Activated B cell treated with CpG ODN at 0.5 μM for 24 hours (primary cell): ENCODE results near the gene OR10P1. TPM values are rescaled to one million over a fixed set of nuclear protein-coding genes. Genes with fewer than 3 reads are reported as not detected.

Experiments used
- ATAC-seq: fragments of 200-7000 bp; cut with Tn5 transposase; one replicate; pipeline ENCODE4 v1.10.0; 2021; ENCODE audit warnings: low read depth, mild to moderate bottlenecking, moderate library complexity
- CTCF ChIA-PET: fragments of 350-600 bp; sonication (Branson Sonifier 250); formaldehyde crosslinking; loops from one replicate; lab custom pipeline; 2021; ENCODE audit warnings: antibody characterized with exemption; lab: Charles Lee
- POLR2A ChIA-PET: fragments of 350-600 bp; sonication (Branson Sonifier 250); formaldehyde crosslinking; loops from one replicate; lab custom pipeline; 2021; ENCODE audit warnings: antibody characterized with exemption; lab: Charles Lee
- DNase-seq: peaks from one replicate; pipeline ENCODE4 v3.0.0; 2022
- H3K27ac Mint-ChIP-seq: one replicate; pipeline ENCODE4 v1.8.0; 2020; ENCODE audit warnings: mixed read lengths
- H3K27me3 Mint-ChIP-seq: one replicate; pipeline ENCODE4 v1.8.0; 2021; ENCODE audit warnings: mixed read lengths
- H3K36me3 Mint-ChIP-seq: one replicate; pipeline ENCODE4 v1.8.0; 2021; ENCODE audit warnings: low read depth, mixed read lengths
- H3K4me1 Mint-ChIP-seq: one replicate; pipeline ENCODE4 v1.8.0; 2021; ENCODE audit warnings: mixed read lengths
- H3K4me3 Mint-ChIP-seq: one replicate; pipeline ENCODE4 v1.8.0; 2020; ENCODE audit warnings: mild to moderate bottlenecking, mixed read lengths
- H3K9me3 Mint-ChIP-seq: one replicate; pipeline ENCODE4 v1.8.0; 2020; ENCODE audit warnings: mixed read lengths
- CTCF ChIP-seq: fragments of 200-600 bp; IDR thresholded peaks from one replicate; pipeline ENCODE4 v1.8.0; 2022; ENCODE audit warnings: antibody characterized with exemption, mild to moderate bottlenecking
- intact Hi-C: fragments of 100-400 bp; cut with micrococcal nuclease; formaldehyde crosslinking; loops from one replicate; pipeline ENCODE4 v1.15.1; 2024
- total RNA-seq: library from RNA; stranded (reverse); gene quantifications from 2 replicates; pipeline ENCODE4 v1.2.3, GENCODE V29; 2022

OR10P1 gene
- total RNA-seq, 1 donor from 2014 or later = not detected

- intact Hi-C loops = loop anchor here (5.0 to 10.0 kb wide), 2 partner anchors 662 to 1900 kb away; partner anchors contain the start of gene CISTR
- H3K36me3 Mint-ChIP-seq = peaks cover 5% of the 10 kb centered on the region
- CTCF ChIA-PET = interaction anchor here (0.6 to 5.3 kb wide), 5 partner anchors 10 to 124 kb away, joined by 3 to 99 read pairs (median 3); no protein-coding TSS in a partner anchor
Measured at GRCh38 chr12:55654511-55655214, 18.0 kb downstream of the OR10P1 start.

GRCh38 chr12:55657212-55657611 lies 20.5 kb downstream of the OR10P1 start:
- CTCF ChIA-PET = interaction anchor here (0.7 to 5.3 kb wide), 14 partner anchors 10 to 472 kb away, joined by 3 to 99 read pairs (median 5); partner anchors contain the start of gene BLOC1S1
- no peaks in the 10 kb centered on the region for H3K36me3 Mint-ChIP-seq
- peaks cover 3% of the 10 kb centered on the region for H3K9me3 Mint-ChIP-seq
- H3K27ac Mint-ChIP-seq = no peak overlapping the region
- intact Hi-C loops = loop anchor here (5.0 to 10.0 kb wide), 2 partner anchors 665 to 1902 kb away; partner anchors contain the start of gene CISTR
- no peak for TF ChIP-seq CTCF
- POLR2A ChIA-PET = interaction anchor here (0.8 to 2.6 kb wide), 3 partner anchors 11 to 665 kb away, joined by 3 to 15 read pairs (median 7); no protein-coding TSS in a partner anchor
- H3K27me3 Mint-ChIP-seq = no peaks in the 10 kb centered on the region
- DNase-seq (no peak), ATAC-seq (no peak)
- H3K4me3 Mint-ChIP-seq = no peak overlapping the region
- peaks cover 11% of the 10 kb centered on the region for H3K4me1 Mint-ChIP-seq

More at GRCh38 chr12:55654511-55655214, 18.0 kb downstream of the OR10P1 start:
- Mint-ChIP-seq H3K4me3 (no peak overlapping the region), H3K4me1 (peaks cover 26% of the 10 kb centered on the region), H3K27me3 (no peaks in the 10 kb centered on the region), H3K27ac (no peak overlapping the region), H3K9me3 (peaks cover 12% of the 10 kb centered on the region)
- TF ChIP-seq CTCF = no peak
- POLR2A ChIA-PET = interaction anchor here (2.6 kb wide), 1 partner anchor 8 kb away, joined by 15 read pairs; no protein-coding TSS in a partner anchor
- ATAC-seq (no peak), DNase-seq (no peak)

GRCh38 chr12:55658212-55658611 lies 21.5 kb downstream of the OR10P1 start:
- H3K27me3 Mint-ChIP-seq = no peaks in the 10 kb centered on the region
- CTCF ChIA-PET = interaction anchor here (1.1 to 5.3 kb wide), 5 partner anchors 14 to 470 kb away, joined by 4 to 99 read pairs (median 8); no protein-coding TSS in a partner anchor
- H3K9me3 Mint-ChIP-seq = no peaks in the 10 kb centered on the region
- no peaks in the 10 kb centered on the region for H3K36me3 Mint-ChIP-seq
- no peak for DNase-seq
- POLR2A ChIA-PET = interaction anchor here (1.6 kb wide), 1 partner anchor 24 kb away, joined by 6 read pairs; no protein-coding TSS in a partner anchor
- H3K4me1 Mint-ChIP-seq = peaks cover 3% of the 10 kb centered on the region
- TF ChIP-seq CTCF = no peak
- no peak for ATAC-seq
- H3K4me3 Mint-ChIP-seq = no peak overlapping the region
- no peak overlapping the region for H3K27ac Mint-ChIP-seq
- intact Hi-C loops = loop anchor here (5.0 to 10.0 kb wide), 2 partner anchors 666 to 1903 kb away; partner anchors contain the start of gene CISTR

- ChIA-PET POLR2A (interaction anchor here (0.7 to 1.6 kb wide), 2 partner anchors 24 to 470 kb away, joined by 3 to 6 read pairs; no protein-coding TSS in a partner anchor), CTCF (interaction anchor here (0.7 to 5.3 kb wide), 5 partner anchors 14 to 470 kb away, joined by 3 to 99 read pairs (median 4); no protein-coding TSS in a partner anchor)
- ATAC-seq = no peak
- Mint-ChIP-seq H3K4me1 (peaks cover 3% of the 10 kb centered on the region), H3K27me3 (no peaks in the 10 kb centered on the region), H3K27ac (no peak overlapping the region), H3K4me3 (no peak overlapping the region), H3K9me3 (no peaks in the 10 kb centered on the region), H3K36me3 (no peaks in the 10 kb centered on the region)
- intact Hi-C loops = loop anchor here (1.0 to 10.0 kb wide), 3 partner anchors 281 to 1904 kb away; partner anchors contain the start of gene CISTR
- TF ChIP-seq CTCF = no peak
- DNase-seq = no peak
Measured at GRCh38 chr12:55658635-55659391, 22.1 kb downstream of the OR10P1 start.
